Measurements from ENCODE around the gene C16orf95. TPM values are rescaled to one million over a fixed set of nuclear protein-coding genes. Genes with fewer than 3 reads are reported as not detected.
"Not testable (repeated sequence)": the region's sequence is repeated elsewhere in the genome, so short reads cannot be mapped to it uniquely, and the experiment has no call there.

C16orf95 gene
- total RNA-seq, 1 experiment from 2014 or later, result 2.6 TPM

- peak; percentile 71 for DNase-seq (ENCODE audit: low read depth, low spot score)
- in situ Hi-C loops (cut with HindIII; ENCODE audit: low pct_unique_long_range_greater_than_20kb, low sequenced_read_pairs), result no loop called here
These were observed 38.8 kb downstream of the C16orf95 start for GRCh38 chr16:87278191-87279093.

GRCh38 chr16:87276924-87277323 lies 40.3 kb downstream of the C16orf95 start:
- in situ Hi-C loops (cut with HindIII; ENCODE audit: low pct_unique_long_range_greater_than_20kb, low sequenced_read_pairs), result no loop called here
- no peak for DNase-seq (ENCODE audit: low read depth, low spot score)

GRCh38 chr16:87276091-87276701 lies 41.0 kb downstream of the C16orf95 start:
- in situ Hi-C loops (cut with HindIII; ENCODE audit: low pct_unique_long_range_greater_than_20kb, low sequenced_read_pairs), result no loop called here
- DNase-seq (ENCODE audit: low read depth, low spot score), result no peak

- in situ Hi-C loops (cut with HindIII; ENCODE audit: low pct_unique_long_range_greater_than_20kb, low sequenced_read_pairs), result no loop called here
- DNase-seq (ENCODE audit: low read depth, low spot score), result no peak
These were observed 42.4 kb downstream of the C16orf95 start for GRCh38 chr16:87274794-87275193.

- in situ Hi-C loops (cut with HindIII; ENCODE audit: low pct_unique_long_range_greater_than_20kb, low sequenced_read_pairs), result no loop called here
These were observed 43.6 kb downstream of the C16orf95 start for GRCh38 chr16:87273471-87274030.

GRCh38 chr16:87271256-87271655 lies 45.9 kb downstream of the C16orf95 start:
- DNase-seq (ENCODE audit: low read depth, low spot score), result no peak
- in situ Hi-C loops (cut with HindIII; ENCODE audit: low pct_unique_long_range_greater_than_20kb, low sequenced_read_pairs), result no loop called here

More at GRCh38 chr16:87273471-87274030, 43.6 kb downstream of the C16orf95 start:
- DNase-seq (ENCODE audit: low read depth, low spot score), result no peak

- in situ Hi-C loops (cut with HindIII; ENCODE audit: low pct_unique_long_range_greater_than_20kb, low sequenced_read_pairs), result no loop called here
- DNase-seq (ENCODE audit: low read depth, low spot score), result no peak
These were observed 49.6 kb downstream of the C16orf95 start for GRCh38 chr16:87267566-87267965.

- no peak for DNase-seq (ENCODE audit: low read depth, low spot score)
- in situ Hi-C loops (cut with HindIII; ENCODE audit: low pct_unique_long_range_greater_than_20kb, low sequenced_read_pairs), result no loop called here
These were observed 50.3 kb downstream of the C16orf95 start for GRCh38 chr16:87266846-87267245.

GRCh38 chr16:87265261-87265660 lies 51.9 kb downstream of the C16orf95 start:
- no peak for DNase-seq (ENCODE audit: low read depth, low spot score)
- in situ Hi-C loops (cut with HindIII; ENCODE audit: low pct_unique_long_range_greater_than_20kb, low sequenced_read_pairs), result no loop called here

GRCh38 chr16:87264634-87265033 lies 52.6 kb downstream of the C16orf95 start:
- no peak for DNase-seq (ENCODE audit: low read depth, low spot score)
- in situ Hi-C loops (cut with HindIII; ENCODE audit: low pct_unique_long_range_greater_than_20kb, low sequenced_read_pairs), result no loop called here

GRCh38 chr16:87263418-87264052 lies 53.7 kb downstream of the C16orf95 start:
- no peak for DNase-seq (ENCODE audit: low read depth, low spot score)
- in situ Hi-C loops (cut with HindIII; ENCODE audit: low pct_unique_long_range_greater_than_20kb, low sequenced_read_pairs), result no loop called here

GRCh38 chr16:87259431-87259830 lies 57.8 kb downstream of the C16orf95 start:
- DNase-seq (ENCODE audit: low read depth, low spot score), result no peak
- in situ Hi-C loops (cut with HindIII; ENCODE audit: low pct_unique_long_range_greater_than_20kb, low sequenced_read_pairs), result no loop called here

GRCh38 chr16:87258653-87259052 lies 58.5 kb downstream of the C16orf95 start:
- in situ Hi-C loops (cut with HindIII; ENCODE audit: low pct_unique_long_range_greater_than_20kb, low sequenced_read_pairs); DNase-seq (ENCODE audit: low read depth, low spot score): not testable (repeated sequence)

GRCh38 chr16:87255866-87256265 lies 61.3 kb downstream of the C16orf95 start:
- in situ Hi-C loops (cut with HindIII; ENCODE audit: low pct_unique_long_range_greater_than_20kb, low sequenced_read_pairs), result no loop called here
- DNase-seq (ENCODE audit: low read depth, low spot score), result no peak

GRCh38 chr16:87254734-87255133 lies 62.5 kb downstream of the C16orf95 start:
- in situ Hi-C loops (cut with HindIII; ENCODE audit: low pct_unique_long_range_greater_than_20kb, low sequenced_read_pairs), result no loop called here
- no peak for DNase-seq (ENCODE audit: low read depth, low spot score)

- in situ Hi-C loops (cut with HindIII; ENCODE audit: low pct_unique_long_range_greater_than_20kb, low sequenced_read_pairs), result no loop called here
- no peak for DNase-seq (ENCODE audit: low read depth, low spot score)
These were observed 62.9 kb downstream of the C16orf95 start for GRCh38 chr16:87254296-87254695.

GRCh38 chr16:87253536-87253935 lies 63.7 kb downstream of the C16orf95 start:
- in situ Hi-C loops (cut with HindIII; ENCODE audit: low pct_unique_long_range_greater_than_20kb, low sequenced_read_pairs), result no loop called here
- DNase-seq (ENCODE audit: low read depth, low spot score), result no peak
